Activated CD8-positive, alpha-beta memory T cell treated with anti-CD3 and anti-CD28 coated beads for 36 hours (primary cell): ENCODE results near the gene FBXO31. TPM values are rescaled to one million over a fixed set of nuclear protein-coding genes. Genes with fewer than 3 reads are reported as not detected.

Experiments used
- CTCF ChIA-PET: fragments of 350-600 bp; sonication (Branson Sonifier 250); formaldehyde crosslinking; loops from one replicate; lab custom pipeline; 2021; ENCODE audit warnings: antibody characterized with exemption; lab: Charles Lee
- POLR2A ChIA-PET: fragments of 350-600 bp; sonication (Branson Sonifier 250); formaldehyde crosslinking; loops from one replicate; lab custom pipeline; 2021; ENCODE audit warnings: antibody characterized with exemption; lab: Charles Lee
- total RNA-seq, 2 experiments: library from RNA; stranded (reverse); gene quantifications; one replicate each; pipeline ENCODE4 v1.2.3, GENCODE V29; 2021

The FBXO31 gene
- total RNA-seq, 2 experiments from 2014 or later: 38.5 to 40.3 TPM

- CTCF ChIA-PET: no interaction called here
Observed at GRCh38 chr16:87308826-87309225, 74.8 kb downstream of the FBXO31 start.

GRCh38 chr16:87306516-87306915 is 77.1 kb downstream of the FBXO31 start:
- POLR2A ChIA-PET: no interaction called here
- CTCF ChIA-PET: no interaction called here

More at GRCh38 chr16:87308826-87309225, 74.8 kb downstream of the FBXO31 start:
- POLR2A ChIA-PET: no interaction called here

- ChIA-PET CTCF (no interaction called here), POLR2A (no interaction called here)
Observed at GRCh38 chr16:87305505-87306391, 77.8 kb downstream of the FBXO31 start.

GRCh38 chr16:87304951-87305350 is 78.6 kb downstream of the FBXO31 start:
- ChIA-PET CTCF (no interaction called here), POLR2A (no interaction called here)

GRCh38 chr16:87303962-87304521 is 79.5 kb downstream of the FBXO31 start:
- ChIA-PET POLR2A (no interaction called here), CTCF (interaction anchor here (0.8 kb wide), 1 partner anchor 12 kb away, joined by 3 read pairs; no protein-coding TSS in a partner anchor)

- ChIA-PET POLR2A (no interaction called here), CTCF (interaction anchor here (0.8 kb wide), 1 partner anchor 11 kb away, joined by 3 read pairs; no protein-coding TSS in a partner anchor)
Observed at GRCh38 chr16:87303431-87303930, 80.1 kb downstream of the FBXO31 start.

GRCh38 chr16:87298857-87299465 is 84.6 kb downstream of the FBXO31 start:
- CTCF ChIA-PET: interaction anchor here (1.4 kb wide), 1 partner anchor 103 kb away, joined by 4 read pairs; no protein-coding TSS in a partner anchor
- POLR2A ChIA-PET: no interaction called here

GRCh38 chr16:87297918-87298631 is 85.5 kb downstream of the FBXO31 start:
- ChIA-PET CTCF (interaction anchor here (0.5 to 1.4 kb wide), 6 partner anchors 10 to 133 kb away, joined by 3 to 4 read pairs (median 4); partner anchors contain the start of gene FBXO31), POLR2A (no interaction called here)

GRCh38 chr16:87297407-87297806 is 86.2 kb downstream of the FBXO31 start:
- POLR2A ChIA-PET: no interaction called here
- CTCF ChIA-PET: interaction anchor here (0.5 to 1.4 kb wide), 5 partner anchors 9 to 134 kb away, joined by 3 to 5 read pairs (median 4); partner anchors contain the start of gene FBXO31

- ChIA-PET CTCF (no interaction called here), POLR2A (no interaction called here)
Observed at GRCh38 chr16:87295661-87296531, 87.7 kb downstream of the FBXO31 start.

- POLR2A ChIA-PET: no interaction called here
- CTCF ChIA-PET: no interaction called here
Observed at GRCh38 chr16:87295259-87295658, 88.3 kb downstream of the FBXO31 start.

- ChIA-PET CTCF (no interaction called here), POLR2A (no interaction called here)
Observed at GRCh38 chr16:87293990-87294389, 89.6 kb downstream of the FBXO31 start.

- ChIA-PET POLR2A (interaction anchor here (0.7 kb wide), 1 partner anchor 48 kb away, joined by 3 read pairs; no protein-coding TSS in a partner anchor), CTCF (interaction anchor here (0.8 kb wide), 1 partner anchor 12 kb away, joined by 3 read pairs; no protein-coding TSS in a partner anchor)
Observed at GRCh38 chr16:87291944-87292343, 91.6 kb downstream of the FBXO31 start.

GRCh38 chr16:87288753-87289362 is 94.7 kb downstream of the FBXO31 start:
- POLR2A ChIA-PET: no interaction called here

GRCh38 chr16:87286839-87287626 is 96.5 kb downstream of the FBXO31 start:
- ChIA-PET CTCF (no interaction called here), POLR2A (no interaction called here)

More at GRCh38 chr16:87288753-87289362, 94.7 kb downstream of the FBXO31 start:
- CTCF ChIA-PET: interaction anchor here (1.3 kb wide), 1 partner anchor 9 kb away, joined by 3 read pairs; no protein-coding TSS in a partner anchor

- ChIA-PET CTCF (interaction anchor here (0.6 kb wide), 1 partner anchor 16 kb away, joined by 6 read pairs; no protein-coding TSS in a partner anchor), POLR2A (no interaction called here)
Observed at GRCh38 chr16:87284183-87284582, 99.4 kb downstream of the FBXO31 start.
